ENCODE results near the gene CHST11.

DNA sequence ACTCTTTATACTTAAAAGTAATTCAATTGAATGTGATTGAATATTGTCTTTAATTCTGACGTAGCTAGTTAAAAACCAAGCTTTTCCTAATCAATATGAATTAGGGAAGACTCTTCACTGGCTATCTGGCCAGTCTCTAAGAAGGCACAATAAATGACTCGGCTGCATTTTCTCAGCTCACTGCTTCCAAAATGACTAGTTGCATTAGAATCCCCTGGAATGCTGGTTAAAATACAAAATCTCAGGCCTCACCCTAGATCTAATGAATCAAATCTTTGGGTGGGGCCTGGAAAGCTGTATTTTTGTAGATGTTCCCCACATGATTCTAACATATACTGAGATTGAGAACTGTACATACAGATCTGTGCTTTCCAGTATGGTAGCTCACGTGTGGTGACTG lies 242.1 kb downstream of the CHST11 start:
- TF ChIP-seq, protein P1, sequence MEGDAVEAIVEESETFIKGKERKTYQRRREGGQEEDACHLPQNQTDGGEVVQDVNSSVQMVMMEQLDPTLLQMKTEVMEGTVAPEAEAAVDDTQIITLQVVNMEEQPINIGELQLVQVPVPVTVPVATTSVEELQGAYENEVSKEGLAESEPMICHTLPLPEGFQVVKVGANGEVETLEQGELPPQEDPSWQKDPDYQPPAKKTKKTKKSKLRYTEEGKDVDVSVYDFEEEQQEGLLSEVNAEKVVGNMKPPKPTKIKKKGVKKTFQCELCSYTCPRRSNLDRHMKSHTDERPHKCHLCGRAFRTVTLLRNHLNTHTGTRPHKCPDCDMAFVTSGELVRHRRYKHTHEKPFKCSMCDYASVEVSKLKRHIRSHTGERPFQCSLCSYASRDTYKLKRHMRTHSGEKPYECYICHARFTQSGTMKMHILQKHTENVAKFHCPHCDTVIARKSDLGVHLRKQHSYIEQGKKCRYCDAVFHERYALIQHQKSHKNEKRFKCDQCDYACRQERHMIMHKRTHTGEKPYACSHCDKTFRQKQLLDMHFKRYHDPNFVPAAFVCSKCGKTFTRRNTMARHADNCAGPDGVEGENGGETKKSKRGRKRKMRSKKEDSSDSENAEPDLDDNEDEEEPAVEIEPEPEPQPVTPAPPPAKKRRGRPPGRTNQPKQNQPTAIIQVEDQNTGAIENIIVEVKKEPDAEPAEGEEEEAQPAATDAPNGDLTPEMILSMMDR (IDR thresholded peaks at IDR 0.05; ENCODE audit: borderline replicate concordance, extremely low read depth, low read length, poor library complexity, severe bottlenecking): no peak
- no peak for TF ChIP-seq EZH2 (IDR thresholded peaks at IDR 0.05; ENCODE audit: borderline replicate concordance, low read depth, low read length, severe bottlenecking)

Data from DND-41 (cell line).